Measurements from ENCODE around the gene AKAP6.

The AKAP6 gene

GRCh38 chr14:32480337-32480736, 151.2 kb downstream of the AKAP6 start:
- no peak for TF ChIP-seq CTCF (conservative IDR thresholded peaks at IDR 0.05; ENCODE audit: low read depth)
- no peak for DNase-seq (ENCODE audit: low spot score)
- no peak overlapping the region for H3K27ac ChIP-seq
- ChIA-PET POLR2A (ENCODE audit: low non-redundant PET) (no interaction called here), CTCF (no interaction called here)

GRCh38 chr14:32481707-32482106, 152.6 kb downstream of the AKAP6 start:
- CTCF ChIA-PET: no interaction called here
- H3K27ac ChIP-seq: no peak overlapping the region

GRCh38 chr14:32491416-32492016, 162.4 kb downstream of the AKAP6 start:
- ChIA-PET CTCF (no interaction called here), POLR2A (ENCODE audit: low non-redundant PET) (no interaction called here)
- no peak for DNase-seq (ENCODE audit: low spot score)
- no peak overlapping the region for H3K27ac ChIP-seq
- no peak for TF ChIP-seq CTCF (conservative IDR thresholded peaks at IDR 0.05; ENCODE audit: low read depth)

More at GRCh38 chr14:32481707-32482106, 152.6 kb downstream of the AKAP6 start:
- POLR2A ChIA-PET (ENCODE audit: low non-redundant PET): no interaction called here
- TF ChIP-seq CTCF (conservative IDR thresholded peaks at IDR 0.05; ENCODE audit: low read depth): no peak
- no peak for DNase-seq (ENCODE audit: low spot score)

- ChIA-PET POLR2A (ENCODE audit: low non-redundant PET) (no interaction called here), CTCF (interaction anchor here (0.5 kb wide), 1 partner anchor 1130 kb away, joined by 3 read pairs; no protein-coding TSS in a partner anchor)
- no peak for TF ChIP-seq CTCF (conservative IDR thresholded peaks at IDR 0.05; ENCODE audit: low read depth)
- DNase-seq (ENCODE audit: low spot score): no peak
- no peak overlapping the region for H3K27ac ChIP-seq
Measured at GRCh38 chr14:32492457-32492856, 163.4 kb downstream of the AKAP6 start.

GRCh38 chr14:32494609-32495434, 165.7 kb downstream of the AKAP6 start:
- no peak for DNase-seq (ENCODE audit: low spot score)
- ChIA-PET POLR2A (ENCODE audit: low non-redundant PET) (no interaction called here), CTCF (interaction anchor here (0.6 kb wide), 1 partner anchor 9 kb away, joined by 3 read pairs; no protein-coding TSS in a partner anchor)
- no peak overlapping the region for H3K27ac ChIP-seq
- no peak for TF ChIP-seq CTCF (conservative IDR thresholded peaks at IDR 0.05; ENCODE audit: low read depth)

GRCh38 chr14:32495435-32495734, 166.3 kb downstream of the AKAP6 start:
- no peak for TF ChIP-seq CTCF (conservative IDR thresholded peaks at IDR 0.05; ENCODE audit: low read depth)
- no peak for DNase-seq (ENCODE audit: low spot score)
- ChIA-PET CTCF (interaction anchor here (0.6 kb wide), 1 partner anchor 10 kb away, joined by 3 read pairs; no protein-coding TSS in a partner anchor), POLR2A (ENCODE audit: low non-redundant PET) (no interaction called here)
- no peak overlapping the region for H3K27ac ChIP-seq
